Mesenchymal stem cell (in vitro differentiated cells and primary cell): ENCODE measurements around the gene NRG3.
"Not testable (repeated sequence)": the region's sequence is repeated elsewhere in the genome, so short reads cannot be mapped to it uniquely, and the experiment has no call there.

Experiments
- DNase-seq: peaks from one replicate; pipeline ENCODE4 v3.0.0-alpha.2; 2013
- H2AFZ ChIP-seq: one replicate; pipeline ENCODE4 v1.6.1; 2013; ENCODE audit warnings: low read depth, mild to moderate bottlenecking, control low read depth, inconsistent platforms, low read length, moderate library complexity
- H2AK5ac ChIP-seq: 2 replicates; pipeline ENCODE4 v1.6.1; 2013; ENCODE audit warnings: low read length, moderate library complexity, mild to moderate bottlenecking, inconsistent platforms; ENCODE audit not compliant: severe bottlenecking
- H2BK120ac ChIP-seq: one replicate; pipeline ENCODE4 v1.6.1; 2013; ENCODE audit warnings: low read depth, mild to moderate bottlenecking, inconsistent platforms, low read length, moderate library complexity
- H2BK12ac ChIP-seq, 2 experiments: one replicate each; pipeline ENCODE4 v1.6.1; 2013; ENCODE audit warnings: inconsistent platforms in 2 of 2, low read length in 2 of 2, mild to moderate bottlenecking in 2 of 2, moderate library complexity in 2 of 2, control low read depth in 1 of 2
- H2BK15ac ChIP-seq: one replicate; pipeline ENCODE4 v1.6.1; 2013; ENCODE audit warnings: mild to moderate bottlenecking, low read depth, inconsistent platforms; ENCODE audit not compliant: poor library complexity, severe bottlenecking
- H2BK5ac ChIP-seq: 2 replicates; pipeline ENCODE4 v1.6.1; 2013; ENCODE audit warnings: low read depth, mild to moderate bottlenecking, low read length, control low read depth, inconsistent platforms; ENCODE audit not compliant: poor library complexity, severe bottlenecking
- H3K14ac ChIP-seq, 2 experiments: one replicate each; pipeline ENCODE4 v1.6.1; 2013; ENCODE audit warnings: inconsistent platforms in 2 of 2, low read length in 2 of 2, control low read depth in 1 of 2, mild to moderate bottlenecking in 1 of 2, moderate library complexity in 1 of 2
- H3K18ac ChIP-seq, 2 experiments: one replicate each; pipeline ENCODE4 v1.6.1; 2013; ENCODE audit warnings: inconsistent platforms in 2 of 2, low read length in 2 of 2, control low read depth in 1 of 2, low read depth in 1 of 2, mild to moderate bottlenecking in 1 of 2
- H3K23ac ChIP-seq, 2 experiments: one replicate each; pipeline ENCODE4 v1.6.1; 2013; ENCODE audit warnings: inconsistent platforms in 2 of 2, low read length in 2 of 2, mild to moderate bottlenecking in 2 of 2, moderate library complexity in 2 of 2, control low read depth in 1 of 2
- H3K27ac ChIP-seq: 2 replicates; pipeline ENCODE4 v1.5.1; 2013; ENCODE audit warnings: mild to moderate bottlenecking, moderate library complexity, low read length, control low read depth, inconsistent platforms; ENCODE audit not compliant: poor library complexity, severe bottlenecking
- H3K27me3 ChIP-seq, 2 experiments: 2 replicates each; pipeline versions ENCODE4 v1.6.1 to v1.7.0; 2013; ENCODE audit warnings: low read length in 2 of 2, mild to moderate bottlenecking in 2 of 2, moderate library complexity in 2 of 2, control low read depth in 1 of 2, inconsistent platforms in 1 of 2; ENCODE audit not compliant: control insufficient read depth in 1 of 2, insufficient read depth in 1 of 2
- H3K36me3 ChIP-seq, 2 experiments: 2 replicates each; pipeline versions ENCODE4 v1.6.1 to v1.7.0; 2013; ENCODE audit warnings: low read length in 2 of 2, control low read depth in 1 of 2, inconsistent platforms in 1 of 2, low read depth in 1 of 2, mild to moderate bottlenecking in 1 of 2; ENCODE audit not compliant: insufficient read depth in 2 of 2, control insufficient read depth in 1 of 2
- H3K4ac ChIP-seq, 2 experiments: one replicate each; pipeline ENCODE4 v1.6.1; 2013; ENCODE audit warnings: inconsistent platforms in 2 of 2, low read length in 2 of 2, mild to moderate bottlenecking in 2 of 2, moderate library complexity in 2 of 2, control low read depth in 1 of 2, low read depth in 1 of 2
- H3K4me1 ChIP-seq: 2 replicates; pipeline ENCODE4 v1.6.1; 2013; ENCODE audit warnings: low read depth, low read length, control low read depth; ENCODE audit not compliant: control insufficient read depth, insufficient read depth
- H3K4me2 ChIP-seq: 2 replicates; pipeline ENCODE4 v1.6.1; 2013; ENCODE audit warnings: low read length, mild to moderate bottlenecking, inconsistent platforms; ENCODE audit not compliant: poor library complexity, severe bottlenecking
- H3K4me3 ChIP-seq, 2 experiments: 2 replicates each; pipeline versions ENCODE4 v1.5.1 to v1.7.0; 2013; ENCODE audit warnings: low read length in 2 of 2, mild to moderate bottlenecking in 2 of 2, control low read depth in 1 of 2, low read depth in 1 of 2; ENCODE audit not compliant: insufficient read depth in 1 of 2
- H3K79me1 ChIP-seq: replicated peaks from 2 replicates; pipeline ENCODE4 v1.6.1; 2013; ENCODE audit warnings: mild to moderate bottlenecking, control low read depth, low read length, inconsistent platforms; ENCODE audit not compliant: poor library complexity, severe bottlenecking
- H3K9ac ChIP-seq: 2 replicates; pipeline ENCODE4 v1.7.0; 2013; ENCODE audit warnings: mild to moderate bottlenecking, low read length, moderate library complexity
- H3K9me3 ChIP-seq: 2 replicates; pipeline ENCODE4 v1.7.0; 2013; ENCODE audit warnings: mild to moderate bottlenecking, low read length; ENCODE audit not compliant: control insufficient read depth
- H4K8ac ChIP-seq: one replicate; pipeline ENCODE4 v1.6.1; 2013; ENCODE audit warnings: inconsistent platforms, mild to moderate bottlenecking, low read length, moderate library complexity
- H4K91ac ChIP-seq: one replicate; pipeline ENCODE4 v1.6.1; 2013; ENCODE audit warnings: mild to moderate bottlenecking, low read length, inconsistent platforms
- WGBS: methylation state at CpG from one replicate; pipeline ENCODE4 v1.1.7; 2013; ENCODE audit warnings: mixed read lengths; 5-methylcytosine and 5-hydroxymethylcytosine counted together

NRG3 gene

DNA sequence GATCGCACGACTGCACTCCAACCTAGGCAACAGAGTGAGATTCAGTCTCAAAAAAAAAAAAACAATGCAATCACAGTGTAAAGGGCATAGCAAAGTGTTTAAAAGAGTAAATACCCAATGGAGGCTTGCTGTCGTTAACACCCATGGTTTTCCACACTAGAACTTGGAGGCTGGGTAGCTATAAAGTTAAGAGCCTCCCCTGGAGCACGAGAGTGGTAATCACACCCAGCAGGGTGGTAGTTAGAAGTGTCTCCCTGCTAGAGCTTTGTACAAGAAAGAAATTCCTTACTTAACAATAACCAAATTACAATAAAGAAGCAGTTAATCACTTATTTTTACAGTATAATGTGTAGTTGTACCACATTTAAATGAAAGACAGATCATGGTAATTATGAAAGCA is 1078.9 kb downstream of the NRG3 start:
- Histone ChIP-seq H3K4me1 (no peaks in the 10 kb centered on the region), H2BK12ac (no peak overlapping the region), H3K27me3 (no peaks in the 10 kb centered on the region)

DNA sequence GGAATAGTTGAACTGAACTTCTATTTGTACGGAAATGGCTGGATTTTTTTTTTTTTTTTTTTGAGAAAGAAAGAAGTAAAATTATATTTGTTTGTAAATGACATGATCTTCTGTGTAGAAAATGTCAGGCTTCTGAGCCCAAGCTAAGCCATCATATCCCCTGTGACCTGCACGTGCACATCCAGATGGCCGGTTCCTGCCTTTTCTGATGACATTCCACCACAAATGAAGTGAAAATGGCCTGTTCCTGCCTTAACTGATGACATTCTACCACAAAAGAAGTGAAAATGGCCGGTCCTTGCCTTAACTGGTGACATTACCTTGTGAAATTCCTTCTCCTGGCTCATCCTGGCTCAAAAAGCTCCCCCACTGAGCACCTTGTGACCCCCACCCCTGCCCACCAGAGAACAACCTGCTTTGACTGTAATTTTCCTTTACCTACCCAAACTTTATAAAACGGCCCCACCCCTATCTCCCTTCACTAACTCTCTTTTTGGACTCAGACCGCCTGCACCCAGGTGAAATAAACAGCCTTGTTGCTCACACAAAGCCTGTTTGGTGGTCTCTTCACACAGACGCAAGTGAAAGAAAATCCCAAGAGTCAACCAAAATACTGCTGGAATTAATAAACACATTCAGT is 1085.5 kb downstream of the NRG3 start:
- not testable (repeated sequence) for H3K14ac ChIP-seq, H3K4me3 ChIP-seq, H4K8ac ChIP-seq, DNase-seq, H2BK15ac ChIP-seq, H3K27me3 ChIP-seq, H4K91ac ChIP-seq, H3K36me3 ChIP-seq, H3K27ac ChIP-seq, H3K4ac ChIP-seq, H3K18ac ChIP-seq, H2AFZ ChIP-seq, H2BK12ac ChIP-seq, H3K4me2 ChIP-seq, H3K79me1 ChIP-seq, H2BK5ac ChIP-seq, H3K9ac ChIP-seq, H3K9me3 ChIP-seq, H3K23ac ChIP-seq, H2BK120ac ChIP-seq, H2AK5ac ChIP-seq, H3K4me1 ChIP-seq
- WGBS = 64% methylated on average over 7 of the region's 7 CpGs

More for the DNA sequence above, 1078.9 kb downstream of the NRG3 start:
- no peak overlapping the region for H3K4ac ChIP-seq
- H3K4me2 ChIP-seq = no peak overlapping the region
- H3K36me3 ChIP-seq = no peaks in the 10 kb centered on the region
- H3K27ac ChIP-seq = no peak overlapping the region
- no peak overlapping the region for H2AK5ac ChIP-seq
- H3K23ac ChIP-seq = no peak overlapping the region
- no peak overlapping the region for H2AFZ ChIP-seq
- no peak overlapping the region for H3K9ac ChIP-seq
- WGBS = 40% methylated on average over 1 of the region's 4 CpGs
- H3K18ac ChIP-seq = no peak overlapping the region
- H2BK15ac ChIP-seq = no peak overlapping the region
- H4K8ac ChIP-seq = no peak overlapping the region
- H3K14ac ChIP-seq = no peak overlapping the region
- no peaks in the 10 kb centered on the region for H3K9me3 ChIP-seq
- H2BK5ac ChIP-seq = no peak overlapping the region
- DNase-seq = no peak
- H4K91ac ChIP-seq = no peak overlapping the region
- H3K79me1 ChIP-seq = no peaks in the 10 kb centered on the region
- H3K4me3 ChIP-seq = no peak overlapping the region
- H2BK120ac ChIP-seq = no peak overlapping the region

DNA sequence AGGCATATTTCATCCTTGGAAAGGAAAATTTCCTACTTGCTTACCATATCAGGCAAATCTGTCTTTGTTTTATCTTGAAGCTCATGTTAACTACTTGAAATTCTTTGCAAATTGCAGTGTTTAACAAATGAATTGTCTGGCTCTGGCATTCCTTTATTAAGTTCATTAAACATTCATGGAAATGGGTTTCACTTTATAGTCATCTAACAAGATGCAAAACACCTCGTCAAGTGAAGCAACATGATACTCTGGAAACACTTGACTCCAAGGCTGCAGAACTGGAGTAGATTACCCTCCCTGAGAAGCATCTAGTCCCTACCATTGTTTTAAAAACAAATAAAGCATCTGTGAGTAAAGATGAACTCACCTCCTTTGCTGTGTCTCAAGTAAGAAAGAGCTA is 1086.9 kb downstream of the NRG3 start:
- WGBS = 0% methylated on average over 1 of the region's 1 CpG
- H3K18ac ChIP-seq = no peak overlapping the region

DNA sequence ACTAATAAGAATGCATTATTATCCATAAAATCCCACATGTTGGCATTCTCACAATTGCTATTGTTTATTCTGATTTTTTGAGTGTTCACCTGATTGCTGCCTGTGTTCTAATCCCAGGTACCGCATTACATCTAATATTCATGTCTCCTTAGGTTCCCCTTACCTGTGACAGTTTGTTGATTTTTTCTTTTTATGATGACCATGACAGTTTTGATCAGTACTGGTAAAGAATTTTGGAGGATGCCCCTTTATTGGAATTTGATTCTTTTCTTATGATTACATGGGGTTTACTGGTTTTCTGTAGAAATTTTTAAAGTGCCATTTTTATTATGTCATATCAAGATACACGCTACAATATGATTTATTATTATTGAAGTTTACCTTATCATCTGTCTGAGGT is 1091.1 kb downstream of the NRG3 start:
- H2AFZ ChIP-seq = no peak overlapping the region
- H3K4me1 ChIP-seq = no peaks in the 10 kb centered on the region
- no peak overlapping the region for H2BK15ac ChIP-seq
- no peak overlapping the region for H3K9ac ChIP-seq
- no peak overlapping the region for H3K27ac ChIP-seq
- WGBS = 100% methylated on average over 1 of the region's 2 CpGs
- no peak overlapping the region for H2BK12ac ChIP-seq
- no peak overlapping the region for H3K23ac ChIP-seq
- DNase-seq = no peak
- H3K4me3 ChIP-seq = no peak overlapping the region
- H3K14ac ChIP-seq = no peak overlapping the region
- H3K4ac ChIP-seq = no peak overlapping the region
- H2AK5ac ChIP-seq = no peak overlapping the region
- no peak overlapping the region for H4K8ac ChIP-seq
- H3K79me1 ChIP-seq = no peaks in the 10 kb centered on the region
- H4K91ac ChIP-seq = no peak overlapping the region
- H3K9me3 ChIP-seq = no peaks in the 10 kb centered on the region
- no peak overlapping the region for H2BK120ac ChIP-seq
- no peak overlapping the region for H3K18ac ChIP-seq
- no peaks in the 10 kb centered on the region for H3K27me3 ChIP-seq
- no peaks in the 10 kb centered on the region for H3K36me3 ChIP-seq
- H2BK5ac ChIP-seq = no peak overlapping the region
- no peak overlapping the region for H3K4me2 ChIP-seq

More for the DNA sequence above, 1086.9 kb downstream of the NRG3 start:
- DNase-seq = no peak
- Histone ChIP-seq H3K4me1 (peaks cover 1% of the 10 kb centered on the region), H3K4ac (no peak overlapping the region), H2BK12ac (no peak overlapping the region), H2BK120ac (no peak overlapping the region), H4K91ac (no peak overlapping the region), H3K79me1 (no peaks in the 10 kb centered on the region), H2BK15ac (no peak overlapping the region), H3K27me3 (peaks cover 0 to 5% of the 10 kb centered on the region in 2 experiments), H3K9ac (no peak overlapping the region), H2BK5ac (no peak overlapping the region), H4K8ac (no peak overlapping the region), H3K23ac (no peak overlapping the region), H3K9me3 (no peaks in the 10 kb centered on the region), H2AFZ (no peak overlapping the region), H3K14ac (no peak overlapping the region), H3K36me3 (no peaks in the 10 kb centered on the region), H3K4me3 (no peak overlapping the region), H3K27ac (no peak overlapping the region), H2AK5ac (no peak overlapping the region), H3K4me2 (no peak overlapping the region)
